CD4-positive, alpha-beta T cell treated with Interferon alpha-2 for 1 hour (primary cell): ENCODE measurements around the gene NLK.
"Not testable (repeated sequence)": the region's sequence is repeated elsewhere in the genome, so short reads cannot be mapped to it uniquely, and the experiment has no call there.

Experiments
- DNase-seq, 2 donors: peaks; one replicate each; pipeline ENCODE4 v3.0.0-alpha.2; 2020 to 2022

Gene NLK

GRCh38 chr17:28166478-28166877 is 124.0 kb downstream of the NLK start:
- no peak for DNase-seq

- DNase-seq, result no peak
Observed at GRCh38 chr17:28169621-28170349, 127.3 kb downstream of the NLK start.

- no peak for DNase-seq
Observed at GRCh38 chr17:28170771-28171170, 128.3 kb downstream of the NLK start.

- DNase-seq, result no peak
Observed at GRCh38 chr17:28173031-28173561, 130.6 kb downstream of the NLK start.

- DNase-seq, result no peak
Observed at GRCh38 chr17:28173801-28174200, 131.3 kb downstream of the NLK start.

- peak; percentile 5 to 32 for DNase-seq
Observed at GRCh38 chr17:28174352-28175046, 132.0 kb downstream of the NLK start.

GRCh38 chr17:28177351-28177750 is 134.9 kb downstream of the NLK start:
- no peak for DNase-seq

- no peak for DNase-seq
Observed at GRCh38 chr17:28178800-28179199, 136.3 kb downstream of the NLK start.

- DNase-seq, result no peak
Observed at GRCh38 chr17:28180449-28180848, 138.0 kb downstream of the NLK start.

- no peak for DNase-seq
Observed at GRCh38 chr17:28181568-28181967, 139.1 kb downstream of the NLK start.

GRCh38 chr17:28182559-28182958 is 140.1 kb downstream of the NLK start:
- no peak for DNase-seq

- DNase-seq, result no peak
Observed at GRCh38 chr17:28185658-28186057, 143.2 kb downstream of the NLK start.

GRCh38 chr17:28186472-28186871 is 144.0 kb downstream of the NLK start:
- DNase-seq, result not testable (repeated sequence)

GRCh38 chr17:28187931-28188330 is 145.5 kb downstream of the NLK start:
- DNase-seq, result no peak

GRCh38 chr17:28188841-28189263 is 146.4 kb downstream of the NLK start:
- no peak for DNase-seq

- no peak for DNase-seq
Observed at GRCh38 chr17:28189667-28190066, 147.2 kb downstream of the NLK start.

- no peak for DNase-seq
Observed at GRCh38 chr17:28191018-28191417, 148.5 kb downstream of the NLK start.

- DNase-seq, result peak in 1 of 2 donors; percentile 11
Observed at GRCh38 chr17:28193241-28193640, 150.8 kb downstream of the NLK start.

GRCh38 chr17:28194382-28194781 is 151.9 kb downstream of the NLK start:
- DNase-seq, result no peak

GRCh38 chr17:28196636-28197035 is 154.2 kb downstream of the NLK start:
- no peak for DNase-seq

- DNase-seq, result no peak
Observed at GRCh38 chr17:28199115-28199514, 156.6 kb downstream of the NLK start.

- no peak for DNase-seq
Observed at GRCh38 chr17:28199728-28200127, 157.3 kb downstream of the NLK start.

- DNase-seq, result no peak
Observed at GRCh38 chr17:28201315-28201714, 158.8 kb downstream of the NLK start.

GRCh38 chr17:28204244-28204643 is 161.8 kb downstream of the NLK start:
- no peak for DNase-seq
